WI38 (cell line): ENCODE results near the gene TTC39A.

Experiments used
- H3K4me3 ChIP-seq: 2 replicates; pipeline ENCODE4 v1.5.1; 2011; ENCODE audit warnings: low read depth, mild to moderate bottlenecking, control low read depth, low read length
- TF ChIP-seq, protein P1 (sequence below): IDR thresholded peaks from 2 replicates; pipeline ENCODE4 v1.5.1; 2012; ENCODE audit warnings: low read depth, mild to moderate bottlenecking, control low read depth, low read length

The TTC39A gene

DNA sequence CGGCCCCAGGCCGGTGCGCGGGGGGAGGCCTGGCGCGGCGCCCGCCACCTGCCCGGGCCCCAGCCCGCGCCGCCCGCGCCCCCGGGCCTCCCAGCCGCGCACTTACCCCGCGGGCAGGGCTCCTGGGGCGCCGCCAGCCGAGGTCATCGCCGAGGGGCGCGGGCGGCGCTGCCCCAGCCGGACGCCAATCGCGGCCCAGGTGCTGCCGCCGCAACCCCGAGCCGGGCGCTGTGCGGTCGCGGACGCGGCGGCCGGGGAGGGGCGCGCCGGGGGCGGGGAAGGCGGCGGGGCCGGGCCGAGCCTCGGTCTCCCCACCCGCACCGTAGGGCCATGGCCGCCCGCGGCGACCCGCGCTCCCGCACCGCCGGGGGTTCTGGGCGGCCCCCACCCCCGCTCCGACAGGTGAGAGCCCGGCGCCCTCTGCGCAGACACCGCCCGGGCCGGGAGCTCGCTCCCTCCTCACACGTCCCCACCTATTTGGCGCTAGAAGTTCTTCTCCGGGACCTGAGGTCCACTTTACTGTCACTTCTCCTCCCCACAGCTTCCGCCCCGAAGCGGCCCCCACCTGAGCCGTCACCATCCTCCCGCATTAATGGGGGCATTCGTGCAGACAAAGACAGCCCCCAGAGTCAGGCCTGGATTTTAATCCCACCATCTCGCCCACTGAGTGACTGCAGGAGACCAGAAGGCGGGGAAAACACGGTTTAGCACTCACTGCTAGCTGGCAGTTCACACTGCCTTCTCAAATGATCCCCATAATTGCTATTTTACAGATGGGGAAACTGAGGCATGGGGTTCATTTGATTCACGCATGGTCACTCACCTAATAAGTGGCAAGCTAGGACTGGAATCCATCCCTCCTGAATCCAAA is at the start of gene TTC39A:
TSS of gene TTC39A (minus strand) at position 232 of the 871 bp plus-strand sequence. CDS start at position 147, 85 bp downstream.
- TF ChIP-seq, protein P1, sequence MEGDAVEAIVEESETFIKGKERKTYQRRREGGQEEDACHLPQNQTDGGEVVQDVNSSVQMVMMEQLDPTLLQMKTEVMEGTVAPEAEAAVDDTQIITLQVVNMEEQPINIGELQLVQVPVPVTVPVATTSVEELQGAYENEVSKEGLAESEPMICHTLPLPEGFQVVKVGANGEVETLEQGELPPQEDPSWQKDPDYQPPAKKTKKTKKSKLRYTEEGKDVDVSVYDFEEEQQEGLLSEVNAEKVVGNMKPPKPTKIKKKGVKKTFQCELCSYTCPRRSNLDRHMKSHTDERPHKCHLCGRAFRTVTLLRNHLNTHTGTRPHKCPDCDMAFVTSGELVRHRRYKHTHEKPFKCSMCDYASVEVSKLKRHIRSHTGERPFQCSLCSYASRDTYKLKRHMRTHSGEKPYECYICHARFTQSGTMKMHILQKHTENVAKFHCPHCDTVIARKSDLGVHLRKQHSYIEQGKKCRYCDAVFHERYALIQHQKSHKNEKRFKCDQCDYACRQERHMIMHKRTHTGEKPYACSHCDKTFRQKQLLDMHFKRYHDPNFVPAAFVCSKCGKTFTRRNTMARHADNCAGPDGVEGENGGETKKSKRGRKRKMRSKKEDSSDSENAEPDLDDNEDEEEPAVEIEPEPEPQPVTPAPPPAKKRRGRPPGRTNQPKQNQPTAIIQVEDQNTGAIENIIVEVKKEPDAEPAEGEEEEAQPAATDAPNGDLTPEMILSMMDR: no peak
- H3K4me3 ChIP-seq: peak within 1 kb of the TSS; percentile 44

DNA sequence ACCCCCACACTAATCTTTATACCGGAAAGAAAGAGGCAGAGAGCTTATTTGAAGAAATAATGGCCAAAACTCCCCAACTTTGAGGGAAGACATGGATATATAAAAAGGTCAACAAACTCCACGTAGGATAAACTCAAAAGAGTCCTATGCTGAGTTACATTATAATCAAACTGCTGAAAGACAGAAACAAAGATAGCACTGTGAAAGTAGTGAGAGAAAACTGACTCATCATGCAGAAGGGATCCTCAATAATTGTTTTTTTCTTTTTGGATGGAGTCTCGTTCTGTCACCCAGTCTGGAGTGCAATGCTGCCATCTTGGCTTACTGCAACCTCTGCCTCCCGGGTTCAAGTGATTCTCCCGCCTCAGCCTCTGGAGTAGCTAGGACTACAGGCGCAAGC is 48.5 kb upstream of the TTC39A start:
- TF ChIP-seq, protein P1: no peak

DNA sequence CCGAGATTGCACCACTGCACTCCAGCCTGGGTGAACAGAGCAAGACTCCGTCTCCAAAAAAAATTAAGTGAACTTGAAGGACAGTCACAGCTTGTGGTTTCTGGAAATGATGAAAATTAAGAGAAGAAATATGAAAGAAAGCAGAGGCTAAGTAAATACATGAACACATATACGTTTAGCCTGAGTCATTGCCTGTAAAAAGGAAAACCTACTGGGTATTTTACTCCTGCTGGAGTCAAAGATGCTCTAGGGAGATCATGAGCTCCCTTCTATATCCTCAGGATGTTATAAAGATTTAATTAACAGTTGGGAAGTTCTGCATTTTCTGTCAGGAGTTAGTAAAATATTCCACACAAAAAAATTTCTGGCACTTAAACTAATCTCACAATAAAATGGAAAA is 43.5 kb upstream of the TTC39A start:
- H3K4me3 ChIP-seq: no peak overlapping the region
- TF ChIP-seq, protein P1: no peak

More for the DNA sequence above, 48.5 kb upstream of the TTC39A start:
- H3K4me3 ChIP-seq: no peak overlapping the region

DNA sequence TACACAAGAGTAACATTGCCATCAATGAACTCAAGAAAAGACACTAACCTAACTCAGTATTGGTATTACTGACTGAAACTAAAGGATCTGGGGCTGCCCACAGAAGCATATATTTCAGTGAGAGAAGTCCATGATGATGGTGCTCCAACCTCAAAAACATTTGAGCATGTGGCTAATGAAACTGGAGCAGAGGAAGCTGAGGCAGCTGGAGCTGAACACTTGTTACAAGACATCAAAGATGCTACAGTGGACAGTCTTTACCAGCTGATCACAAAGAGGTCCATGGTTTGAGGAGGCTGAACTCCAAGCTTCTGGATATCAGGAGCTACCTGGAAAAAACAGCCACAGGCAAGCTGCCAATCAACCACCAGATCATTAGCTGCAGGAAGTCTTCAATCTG is 42.2 kb upstream of the TTC39A start:
- no peak overlapping the region for H3K4me3 ChIP-seq
- TF ChIP-seq, protein P1: no peak

DNA sequence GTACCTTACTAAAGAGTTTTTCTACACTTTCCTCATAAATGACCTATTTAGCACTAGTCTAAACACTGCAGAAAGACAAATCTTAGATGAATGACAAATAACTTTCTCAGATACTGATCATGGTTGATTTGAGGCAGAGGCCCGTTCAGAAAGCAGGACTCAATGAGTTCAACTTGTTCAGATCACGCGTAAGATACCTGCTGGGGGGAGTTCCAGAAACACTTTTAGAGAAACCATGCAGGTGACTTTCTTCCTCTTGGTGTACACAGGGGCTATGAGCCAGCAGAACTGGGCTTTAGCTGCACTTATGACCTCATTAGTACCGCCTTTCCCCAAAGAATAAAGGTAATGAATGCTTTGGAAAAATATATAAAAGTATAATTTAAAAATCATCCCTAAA is 38.8 kb upstream of the TTC39A start:
- H3K4me3 ChIP-seq: no peak overlapping the region
- TF ChIP-seq, protein P1: no peak

DNA sequence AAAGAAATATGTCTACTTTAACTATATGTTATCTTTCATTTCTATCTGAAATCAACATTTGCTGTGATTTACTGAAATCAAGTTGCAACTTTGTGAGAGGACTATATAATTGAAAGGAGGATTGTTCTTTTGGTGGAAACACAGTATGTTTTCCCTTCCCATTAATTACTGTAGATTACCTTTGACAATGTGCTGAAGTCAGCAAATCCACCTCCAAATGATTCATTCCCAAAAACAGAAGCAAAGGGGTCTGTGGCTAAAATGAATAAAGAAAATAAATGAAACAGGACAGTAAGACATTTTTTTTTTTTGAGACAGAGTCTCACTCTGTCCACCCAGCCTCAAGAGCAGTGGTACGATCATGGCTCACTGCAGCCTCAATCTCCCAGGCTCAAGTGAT is 35.4 kb upstream of the TTC39A start:
- H3K4me3 ChIP-seq: no peak overlapping the region
- TF ChIP-seq, protein P1: no peak

DNA sequence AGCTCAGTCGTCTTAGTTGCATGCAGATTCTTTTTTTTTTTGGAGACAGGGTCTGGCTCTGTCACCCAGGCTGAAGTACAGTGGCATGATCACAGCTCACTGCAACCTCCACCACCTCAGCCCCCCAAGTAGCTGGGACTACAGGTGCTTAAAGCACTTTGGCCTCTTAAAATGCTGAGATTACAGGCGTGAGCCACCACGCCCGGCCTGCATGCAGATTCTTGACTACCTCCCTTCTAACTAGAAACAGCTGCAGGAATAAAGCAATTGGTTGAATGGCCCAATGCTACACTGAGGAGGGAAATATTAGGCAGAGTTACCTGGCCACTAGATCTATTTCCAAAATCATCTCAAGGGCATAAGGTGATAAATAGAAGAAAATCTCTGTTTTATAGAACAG is 29.5 kb upstream of the TTC39A start:
- TF ChIP-seq, protein P1: no peak
- H3K4me3 ChIP-seq: no peak overlapping the region
